Stimulated activated CD8-positive, alpha-beta memory T cell treated with anti-CD3 and anti-CD28 coated beads, Interleukin-2, amount 100 ng/mL, for 1 hour (primary cell): ENCODE results near the gene DARS1.
"Not testable (repeated sequence)": the region's sequence is repeated elsewhere in the genome, so short reads cannot be mapped to it uniquely, and the experiment has no call there.

Experiments used
- DNase-seq, 2 donors: peaks; one replicate each; pipeline ENCODE4 v3.0.0-alpha.2; 2020; ENCODE audit warnings: low read depth in 2 of 2

DARS1 gene

GRCh38 chr2:135984199-135985017, 1.0 kb downstream of the DARS1 start:
- no peak for DNase-seq

- no peak for DNase-seq
Measured at GRCh38 chr2:135980434-135981079, 4.9 kb downstream of the DARS1 start.

GRCh38 chr2:135975702-135976101, 9.7 kb downstream of the DARS1 start:
- DNase-seq: no peak

- no peak for DNase-seq
Measured at GRCh38 chr2:135974036-135974435, 11.4 kb downstream of the DARS1 start.

- no peak for DNase-seq
Measured at GRCh38 chr2:135969655-135970387, 15.6 kb downstream of the DARS1 start.

GRCh38 chr2:135965756-135966155, 19.7 kb downstream of the DARS1 start:
- no peak for DNase-seq

- DNase-seq: not testable (repeated sequence)
Measured at GRCh38 chr2:135964404-135964803, 21.0 kb downstream of the DARS1 start.

GRCh38 chr2:135963841-135964240, 21.6 kb downstream of the DARS1 start:
- no peak for DNase-seq

GRCh38 chr2:135962366-135963123, 22.9 kb downstream of the DARS1 start:
- no peak for DNase-seq

GRCh38 chr2:135960656-135961551, 24.5 kb downstream of the DARS1 start:
- no peak for DNase-seq

GRCh38 chr2:135960150-135960549, 25.3 kb downstream of the DARS1 start:
- DNase-seq: no peak

GRCh38 chr2:135958927-135959326, 26.5 kb downstream of the DARS1 start:
- not testable (repeated sequence) for DNase-seq

- DNase-seq: no peak
Measured at GRCh38 chr2:135954020-135954601, 31.3 kb downstream of the DARS1 start.

GRCh38 chr2:135952891-135953290, 32.5 kb downstream of the DARS1 start:
- DNase-seq: no peak

- DNase-seq: no peak
Measured at GRCh38 chr2:135951041-135951583, 34.3 kb downstream of the DARS1 start.

GRCh38 chr2:135949451-135950234, 35.8 kb downstream of the DARS1 start:
- no peak for DNase-seq

GRCh38 chr2:135948642-135949355, 36.6 kb downstream of the DARS1 start:
- DNase-seq: no peak

GRCh38 chr2:135948141-135948540, 37.3 kb downstream of the DARS1 start:
- no peak for DNase-seq

GRCh38 chr2:135947483-135947882, 37.9 kb downstream of the DARS1 start:
- no peak for DNase-seq
